NCI-H460 (cell line): ENCODE results near the gene DLL4. TPM values are rescaled to one million over a fixed set of nuclear protein-coding genes. Genes with fewer than 3 reads are reported as not detected.
A peak's percentile ranks its signal among the peaks of the same experiment; 100 is the strongest.

Source experiments
- DNase-seq: peaks from one replicate; pipeline ENCODE4 v3.0.0-alpha.2; 2016; ENCODE audit warnings: low read depth; ENCODE audit errors: extremely low read depth
- total RNA-seq: library from RNA; depleted of rRNA; stranded (reverse); fragments of >200 nt; shearing (Covaris generic); gene quantifications from 2 replicates; pipeline ENCODE4 v1.2.3, GENCODE V29; 2014

Gene DLL4
- total RNA-seq, 1 experiment from 2014 or later, result 0.05 TPM

- peak; percentile 67 for DNase-seq
Measured at GRCh38 chr15:40906091-40906990, 22.8 kb upstream of the DLL4 start.

DNA sequence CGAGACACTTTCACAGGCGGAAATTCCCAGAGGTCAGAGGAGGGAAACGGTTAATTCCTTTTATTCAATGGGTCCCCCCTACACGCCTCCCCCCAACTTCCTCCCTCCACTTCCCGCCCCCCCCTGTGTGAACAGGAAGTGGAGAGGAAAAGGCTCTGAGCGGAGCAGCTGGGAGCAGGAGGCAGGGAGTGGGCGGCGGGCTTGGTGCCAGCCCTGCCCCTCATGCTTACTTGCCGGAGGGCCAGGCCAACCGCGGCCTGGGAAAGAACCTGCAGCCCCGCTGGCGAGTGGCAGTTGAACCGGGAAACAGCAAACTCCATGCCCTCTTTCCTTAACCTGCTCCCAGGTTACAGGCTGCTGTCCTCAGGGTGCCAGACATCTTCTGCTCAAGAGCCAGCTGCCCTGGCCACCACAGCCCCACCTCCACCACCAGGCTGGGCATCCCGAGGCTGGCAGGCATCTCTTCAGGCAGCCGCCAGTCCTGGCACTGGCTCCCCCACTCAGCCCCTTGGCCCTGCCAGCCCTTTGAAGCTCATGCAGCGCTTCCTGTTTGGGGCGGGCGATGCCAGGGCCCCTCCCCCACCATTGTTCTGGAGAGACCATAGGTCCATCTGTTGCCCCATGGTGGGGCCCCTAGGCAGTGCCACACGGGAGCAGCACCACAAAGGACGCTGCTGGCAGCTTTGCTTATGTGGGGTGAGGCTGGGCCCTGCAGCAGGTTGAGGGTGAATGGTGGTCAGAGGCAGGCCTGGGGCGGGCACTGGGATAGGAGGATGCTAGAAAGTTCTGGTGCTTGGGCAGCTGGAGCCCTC is 21.9 kb upstream of the DLL4 start:
- no peak for DNase-seq

DNA sequence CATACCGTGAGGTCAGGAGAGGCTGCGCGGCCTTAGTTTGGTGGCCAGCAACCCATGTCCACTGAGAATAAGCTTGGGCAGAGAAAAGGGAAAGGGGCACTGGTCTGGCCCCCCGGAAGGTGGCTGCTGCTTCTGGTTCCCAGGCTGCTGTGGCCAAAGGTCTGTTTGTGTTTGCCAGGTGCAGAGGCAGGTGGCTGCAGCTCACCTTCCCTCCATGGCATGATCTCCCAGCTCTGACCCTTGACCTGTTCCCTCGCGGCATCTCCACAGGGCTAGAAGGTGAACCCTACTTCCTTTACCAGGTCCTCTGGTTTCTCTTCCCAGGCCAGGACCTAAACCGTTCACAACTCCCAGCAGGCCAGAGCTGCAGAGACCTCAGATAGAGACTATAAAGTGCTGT is 21.0 kb upstream of the DLL4 start:
- DNase-seq, result no peak

DNA sequence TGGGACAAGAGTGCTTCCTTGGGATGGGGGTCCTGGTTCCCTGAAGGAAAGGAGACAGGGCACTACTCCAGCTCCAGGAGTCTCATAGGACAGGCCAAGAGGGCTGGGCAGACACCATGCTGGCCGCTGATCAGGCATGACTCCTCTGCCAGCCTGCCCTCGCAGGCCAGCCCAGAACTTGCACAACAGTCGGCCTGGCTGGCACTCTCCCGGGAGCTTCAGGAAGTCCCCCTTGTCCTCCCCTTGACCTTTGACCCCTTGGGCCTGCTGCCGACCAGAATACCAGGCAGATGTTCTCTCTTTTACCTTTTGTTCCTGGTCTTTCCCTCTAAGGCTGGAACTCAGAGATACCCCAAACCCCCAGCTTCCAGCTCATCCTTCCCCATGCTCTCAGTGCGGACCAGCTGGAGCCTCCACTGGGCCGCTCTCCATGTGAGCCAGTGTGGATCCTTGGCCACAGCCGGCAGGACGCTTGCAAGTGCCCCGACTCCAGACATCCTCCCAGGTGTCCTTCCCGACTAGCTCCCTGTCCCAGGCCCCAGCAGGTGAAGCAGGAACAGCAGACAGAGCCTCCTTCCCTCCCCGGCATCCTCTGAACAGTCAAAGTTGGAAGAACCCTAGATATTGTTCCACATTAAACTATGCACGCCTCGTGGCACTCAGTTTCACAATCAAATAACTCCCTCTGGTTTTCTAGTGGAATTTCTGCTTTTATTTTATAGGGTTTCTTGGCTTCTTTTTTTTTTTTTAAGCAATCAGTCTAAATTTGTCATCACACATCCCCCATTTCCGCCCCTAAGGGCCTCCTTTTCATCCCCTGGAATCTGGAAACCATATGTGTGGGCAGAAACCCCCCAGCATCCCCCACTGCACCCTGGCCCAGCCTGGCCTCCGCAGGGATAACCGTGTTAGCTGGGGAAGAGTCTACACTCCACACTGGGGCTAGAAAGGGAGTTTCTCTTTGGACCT is 19.2 kb upstream of the DLL4 start:
- DNase-seq, result no peak

DNA sequence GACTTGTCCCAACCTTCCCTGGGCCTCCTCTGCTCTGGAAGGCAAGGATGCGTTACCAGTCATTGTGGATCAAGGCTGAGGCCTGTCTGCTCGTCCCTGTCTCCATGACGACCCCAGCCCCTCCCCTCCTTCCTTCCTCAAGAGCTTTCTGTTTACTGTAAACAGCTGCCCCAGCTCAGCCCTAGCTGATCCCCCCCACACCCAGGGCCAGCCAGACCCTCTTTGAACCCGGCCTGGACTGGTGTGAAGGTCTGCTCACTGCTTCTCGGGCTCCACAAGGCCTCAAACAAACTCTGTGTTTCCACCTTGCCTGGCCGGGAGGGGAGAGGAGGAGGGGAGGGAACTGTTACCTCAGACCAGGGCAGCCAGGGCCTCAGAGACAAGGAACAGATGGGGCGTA is 18.0 kb upstream of the DLL4 start:
- DNase-seq, result no peak

GRCh38 chr15:40911693-40912092 is 17.4 kb upstream of the DLL4 start:
- DNase-seq, result no peak

- no peak for DNase-seq
Measured at GRCh38 chr15:40912478-40912877, 16.7 kb upstream of the DLL4 start.

GRCh38 chr15:40914013-40914412 is 15.1 kb upstream of the DLL4 start:
- DNase-seq, result no peak

GRCh38 chr15:40914486-40914885 is 14.7 kb upstream of the DLL4 start:
- no peak for DNase-seq

- DNase-seq, result no peak
Measured at GRCh38 chr15:40915116-40915661, 14.0 kb upstream of the DLL4 start.

GRCh38 chr15:40915679-40916078 is 13.5 kb upstream of the DLL4 start:
- DNase-seq, result no peak

GRCh38 chr15:40917585-40917984 is 11.6 kb upstream of the DLL4 start:
- no peak for DNase-seq

DNA sequence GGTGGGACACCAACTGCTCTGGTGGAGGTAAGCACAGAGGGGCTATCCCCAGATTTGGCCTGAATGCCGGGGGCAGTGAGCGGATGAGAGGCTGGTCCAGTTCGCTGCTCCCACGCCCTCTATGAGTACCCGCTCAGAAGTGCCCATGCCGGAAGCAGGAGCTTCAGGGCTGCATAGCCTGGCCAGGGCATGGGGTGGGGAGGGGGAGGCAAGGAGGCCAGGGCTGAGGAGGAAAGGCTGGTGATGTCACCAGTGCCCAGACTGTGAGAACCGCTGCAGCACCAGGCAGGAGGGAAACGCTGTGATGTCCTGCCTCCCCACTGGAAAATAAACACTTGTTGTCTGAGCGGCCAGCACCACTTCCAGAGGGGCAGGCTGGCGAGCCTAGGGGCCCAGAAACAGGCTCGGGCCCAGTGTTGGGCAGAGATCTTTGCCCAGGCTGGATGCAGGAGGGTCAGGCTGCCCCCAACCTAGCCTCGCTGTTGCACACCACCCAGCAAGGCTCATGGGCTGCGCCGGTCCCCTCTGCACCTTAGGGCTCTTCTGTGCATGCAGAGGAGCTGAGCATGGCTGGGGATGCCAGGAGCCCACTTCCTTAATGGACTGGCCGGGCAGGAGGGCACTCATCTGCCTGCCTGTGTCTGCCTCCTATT is 10.9 kb upstream of the DLL4 start:
- no peak for DNase-seq

DNA sequence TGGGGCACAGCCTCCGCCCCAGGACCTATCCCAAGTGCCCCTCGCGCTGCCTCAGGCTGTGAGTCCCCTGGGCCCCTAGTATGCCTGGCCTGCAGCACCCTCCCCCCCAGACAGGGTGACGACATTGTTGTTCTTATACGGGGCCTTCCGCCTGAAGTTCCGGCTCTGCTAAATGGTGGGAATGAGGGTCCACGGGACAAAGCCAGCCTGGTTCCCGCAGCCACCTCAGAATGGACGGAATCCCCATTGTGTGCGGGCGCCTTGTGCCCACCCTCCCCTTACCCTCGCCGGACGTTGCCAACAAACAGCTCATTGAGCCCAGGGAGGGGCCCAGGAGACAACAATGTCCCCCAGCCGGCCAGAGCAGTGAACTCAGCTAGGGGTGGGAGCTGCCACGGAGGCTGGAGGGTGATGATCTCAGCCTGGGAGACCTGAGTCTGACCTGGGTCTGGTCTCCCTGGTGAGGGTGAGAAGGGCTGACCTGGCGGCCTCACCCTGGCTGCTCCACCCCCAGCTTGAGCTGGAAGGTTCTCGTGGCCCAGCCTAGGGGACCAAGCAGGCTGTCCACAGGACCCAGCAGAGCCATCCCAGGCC is 10.2 kb upstream of the DLL4 start:
- DNase-seq, result no peak

DNA sequence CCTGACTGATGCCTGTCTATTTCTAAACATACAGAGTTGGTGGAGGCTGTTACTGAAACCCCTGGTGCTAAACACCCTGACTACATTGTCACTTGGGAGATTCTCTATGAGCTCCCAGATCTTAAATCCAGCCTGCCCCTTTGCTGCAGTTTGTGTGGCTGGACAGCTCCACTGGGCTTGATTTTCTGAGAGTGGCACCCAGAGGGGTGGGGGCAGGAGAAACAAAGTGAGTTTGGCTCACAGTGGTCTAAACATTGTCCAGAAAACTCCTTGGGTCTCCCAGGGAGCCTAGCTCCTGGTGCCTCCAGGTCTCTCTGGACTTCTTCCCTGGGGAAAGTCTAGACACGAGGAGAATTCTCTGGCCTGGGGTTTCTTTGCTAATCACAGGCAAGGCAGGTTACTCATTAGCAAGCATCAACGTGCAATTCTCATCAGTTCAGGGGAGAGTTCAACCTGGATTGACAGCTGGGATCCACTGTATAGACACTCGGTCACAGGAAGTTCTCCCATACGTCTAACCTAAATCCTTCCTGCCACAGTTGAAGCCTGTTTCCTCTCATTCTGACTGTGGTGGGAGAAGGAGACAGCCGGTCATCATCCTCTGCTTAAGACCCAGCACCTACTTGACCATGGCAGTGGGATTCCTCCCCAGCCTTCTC is 7.1 kb upstream of the DLL4 start:
- DNase-seq, result no peak

GRCh38 chr15:40922608-40923005 is 6.5 kb upstream of the DLL4 start:
- DNase-seq, result no peak

GRCh38 chr15:40923551-40923950 is 5.6 kb upstream of the DLL4 start:
- DNase-seq, result no peak

DNA sequence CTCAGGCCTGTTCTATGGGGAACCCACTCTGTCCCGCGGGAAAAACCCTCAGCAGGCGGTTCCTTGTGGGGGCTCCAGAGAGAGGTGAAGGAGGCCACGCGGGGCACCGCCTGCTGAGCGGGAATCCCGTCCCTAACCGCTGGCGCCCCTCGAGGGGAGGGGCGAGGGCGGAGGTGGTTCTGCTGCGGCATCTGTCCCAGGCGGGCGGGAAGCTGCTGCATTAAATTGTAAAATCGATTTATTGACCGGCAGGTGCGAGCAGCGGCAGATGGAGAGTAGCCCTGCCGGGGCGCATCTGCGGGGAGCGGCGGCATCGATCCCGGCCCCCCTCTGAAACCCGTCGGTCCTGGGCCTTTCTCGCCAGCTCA is 3.7 kb upstream of the DLL4 start:
- no peak for DNase-seq
